CD4-positive, alpha-beta T cell (primary cell): ENCODE data around the gene PNMA8A. TPM values are rescaled to one million over a fixed set of nuclear protein-coding genes. Genes with fewer than 3 reads are reported as not detected.
A peak's percentile ranks its signal among the peaks of the same experiment; 100 is the strongest.

Source experiments
- ATAC-seq: fragments of 200-7000 bp; cut with Tn5 transposase; one replicate; pipeline ENCODE4 v1.10.0; 2022; ENCODE audit warnings: mild to moderate bottlenecking; ENCODE audit not compliant: poor library complexity
- CTCF ChIA-PET: fragments of 350-600 bp; sonication (Branson Sonifier 250); formaldehyde crosslinking; loops from one replicate; lab custom pipeline; 2021; ENCODE audit warnings: antibody characterized with exemption, inconsistent platforms; lab: Charles Lee
- POLR2A ChIA-PET: fragments of 350-600 bp; sonication (Branson Sonifier 250); formaldehyde crosslinking; loops from one replicate; lab custom pipeline; 2021; ENCODE audit warnings: antibody characterized with exemption, inconsistent platforms; lab: Charles Lee
- DNase-seq, 14 experiments: peaks; one replicate each; pipeline ENCODE4 v3.0.0-alpha.2; 2013 to 2020; ENCODE audit warnings: mixed read lengths in 2 of 14
- H3K27ac ChIP-seq, 2 donors: one replicate each; pipeline versions ENCODE4 v1.5.1 to v1.7.0; 2013; ENCODE audit warnings: low read length in 2 of 2, low read depth in 1 of 2, mild to moderate bottlenecking in 1 of 2
- H3K27me3 ChIP-seq, 2 experiments: 1 replicate in 1 of 2; 2 replicates in 1 of 2; pipeline versions ENCODE4 v1.6.1 to v1.7.0; 2013; ENCODE audit warnings: low read length in 2 of 2, control low read depth in 1 of 2, mild to moderate bottlenecking in 1 of 2, moderate library complexity in 1 of 2; ENCODE audit not compliant: insufficient read depth in 2 of 2, control insufficient read depth in 1 of 2
- H3K36me3 ChIP-seq: one replicate; pipeline ENCODE4 v1.6.1; 2013; ENCODE audit warnings: low read length, control low read depth; ENCODE audit not compliant: insufficient read depth
- H3K4me1 ChIP-seq: one replicate; pipeline ENCODE4 v1.6.1; 2013; ENCODE audit warnings: low read length, control low read depth; ENCODE audit not compliant: insufficient read depth
- H3K4me3 ChIP-seq: one replicate; pipeline ENCODE4 v1.5.1; 2013; ENCODE audit warnings: mild to moderate bottlenecking, low read length, moderate library complexity
- H3K9me3 ChIP-seq, 2 experiments: 1 replicate in 1 of 2; 2 replicates in 1 of 2; pipeline versions ENCODE4 v1.6.1 to v1.7.0; 2013; ENCODE audit warnings: low read length in 2 of 2, mild to moderate bottlenecking in 2 of 2, control low read depth in 1 of 2, moderate library complexity in 1 of 2; ENCODE audit not compliant: control insufficient read depth in 1 of 2, insufficient read depth in 1 of 2
- H3K27ac Mint-ChIP-seq: one replicate; pipeline ENCODE4 v1.8.0; 2020; ENCODE audit warnings: mixed read lengths
- H3K27me3 Mint-ChIP-seq: one replicate; pipeline ENCODE4 v1.8.0; 2021; ENCODE audit warnings: mixed read lengths
- H3K36me3 Mint-ChIP-seq: one replicate; pipeline ENCODE4 v1.8.0; 2021; ENCODE audit warnings: low read depth, mixed read lengths
- H3K4me1 Mint-ChIP-seq: one replicate; pipeline ENCODE4 v1.8.0; 2021; ENCODE audit warnings: low read depth, mixed read lengths
- H3K4me3 Mint-ChIP-seq: one replicate; pipeline ENCODE4 v1.8.0; 2020; ENCODE audit warnings: mild to moderate bottlenecking, mixed read lengths
- H3K9me3 Mint-ChIP-seq: one replicate; pipeline ENCODE4 v1.8.0; 2020; ENCODE audit warnings: mixed read lengths
- intact Hi-C, 2 experiments: fragments of 100-400 bp; cut with DNase I in 1 of 2; cut with micrococcal nuclease in 1 of 2; formaldehyde crosslinking; loops; one replicate each; pipeline versions ENCODE4 v1.15.1 to v1.9.0; 2023 to 2025; cut with DNase I, micrococcal nuclease
- total RNA-seq, 174 experiments: library from RNA in 2 of 174; stranded (reverse) in 2 of 174; gene quantifications; one replicate each; pipeline ENCODE4 v1.2.3 and lab custom pipeline; 2021 to 2026
- TF ChIP-seq, protein P1 (sequence below): fragments of 200-600 bp; IDR thresholded peaks from one replicate; pipeline ENCODE4 v1.8.0; 2022; ENCODE audit warnings: antibody characterized with exemption, mild to moderate bottlenecking

Gene PNMA8A
- total RNA-seq, 2 experiments from 2014 or later: not detected

- no peak overlapping the region for H3K4me3 Mint-ChIP-seq
- Histone ChIP-seq H3K27ac (no peak overlapping the region), H3K27me3 (peaks cover 0 to 10% of the 10 kb centered on the region in 2 experiments), H3K9me3 (no peaks in the 10 kb centered on the region), H3K4me1 (peaks cover 22% of the 10 kb centered on the region), H3K4me3 (no peak overlapping the region), H3K36me3 (no peaks in the 10 kb centered on the region)
- ChIA-PET CTCF (interaction anchor here (0.8 to 1.9 kb wide), 3 partner anchors 16 to 111 kb away, joined by 3 to 7 read pairs (median 4); no protein-coding TSS in a partner anchor), POLR2A (no interaction called here)
- no peaks in the 10 kb centered on the region for H3K36me3 Mint-ChIP-seq
- no peak overlapping the region for H3K27ac Mint-ChIP-seq
- no peaks in the 10 kb centered on the region for H3K9me3 Mint-ChIP-seq
- peak; percentile 66 for ATAC-seq
- TF ChIP-seq, protein P1, sequence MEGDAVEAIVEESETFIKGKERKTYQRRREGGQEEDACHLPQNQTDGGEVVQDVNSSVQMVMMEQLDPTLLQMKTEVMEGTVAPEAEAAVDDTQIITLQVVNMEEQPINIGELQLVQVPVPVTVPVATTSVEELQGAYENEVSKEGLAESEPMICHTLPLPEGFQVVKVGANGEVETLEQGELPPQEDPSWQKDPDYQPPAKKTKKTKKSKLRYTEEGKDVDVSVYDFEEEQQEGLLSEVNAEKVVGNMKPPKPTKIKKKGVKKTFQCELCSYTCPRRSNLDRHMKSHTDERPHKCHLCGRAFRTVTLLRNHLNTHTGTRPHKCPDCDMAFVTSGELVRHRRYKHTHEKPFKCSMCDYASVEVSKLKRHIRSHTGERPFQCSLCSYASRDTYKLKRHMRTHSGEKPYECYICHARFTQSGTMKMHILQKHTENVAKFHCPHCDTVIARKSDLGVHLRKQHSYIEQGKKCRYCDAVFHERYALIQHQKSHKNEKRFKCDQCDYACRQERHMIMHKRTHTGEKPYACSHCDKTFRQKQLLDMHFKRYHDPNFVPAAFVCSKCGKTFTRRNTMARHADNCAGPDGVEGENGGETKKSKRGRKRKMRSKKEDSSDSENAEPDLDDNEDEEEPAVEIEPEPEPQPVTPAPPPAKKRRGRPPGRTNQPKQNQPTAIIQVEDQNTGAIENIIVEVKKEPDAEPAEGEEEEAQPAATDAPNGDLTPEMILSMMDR: peak; percentile 64
- H3K27me3 Mint-ChIP-seq: peaks cover 28% of the 10 kb centered on the region
- peak; percentile 60 to 91 (median 80) for DNase-seq
- peaks cover 16% of the 10 kb centered on the region for H3K4me1 Mint-ChIP-seq
- intact Hi-C loops: loop anchor here (2.0 kb wide), 2 partner anchors 111 to 119 kb away; no protein-coding TSS in a partner anchor
Observed at GRCh38 chr19:46513461-46514236, 42.3 kb upstream of the PNMA8A start.

DNA sequence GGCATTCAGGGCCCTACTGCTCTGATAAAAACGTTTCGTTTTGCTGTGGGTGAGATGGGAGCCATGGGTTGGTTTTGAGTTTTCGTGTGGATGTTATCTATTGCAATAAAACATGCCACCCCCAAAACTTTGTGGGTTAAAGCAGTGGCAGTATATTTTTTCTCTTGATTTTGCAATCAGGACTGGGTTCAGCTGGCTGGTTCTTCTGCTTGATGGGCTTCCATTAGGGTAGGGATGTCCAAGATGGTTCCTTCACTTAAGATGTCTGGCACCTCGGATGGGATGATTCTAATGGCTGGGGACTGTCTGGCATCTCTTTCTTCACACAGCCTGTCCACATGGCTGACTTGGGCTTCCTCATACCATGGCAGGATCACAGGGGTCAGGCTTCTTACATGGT is 39.9 kb upstream of the PNMA8A start:
- ATAC-seq (no peak), DNase-seq (no peak)
- Mint-ChIP-seq H3K27ac (no peak overlapping the region), H3K36me3 (no peaks in the 10 kb centered on the region), H3K4me3 (no peak overlapping the region), H3K4me1 (peaks cover 11% of the 10 kb centered on the region), H3K27me3 (peaks cover 39% of the 10 kb centered on the region), H3K9me3 (no peaks in the 10 kb centered on the region)
- H3K27ac ChIP-seq: no peak overlapping the region
- TF ChIP-seq, protein P1: no peak
- POLR2A ChIA-PET: no interaction called here
- peaks cover 16% of the 10 kb centered on the region for H3K4me1 ChIP-seq
- no peak overlapping the region for H3K4me3 ChIP-seq
- peaks cover 0 to 10% of the 10 kb centered on the region in 2 experiments for H3K27me3 ChIP-seq
- no peaks in the 10 kb centered on the region for H3K36me3 ChIP-seq
- CTCF ChIA-PET: interaction anchor here (1.4 kb wide), 1 partner anchor 27 kb away, joined by 3 read pairs; no protein-coding TSS in a partner anchor
- intact Hi-C loops: no loop called here
- H3K9me3 ChIP-seq: no peaks in the 10 kb centered on the region

GRCh38 chr19:46508206-46508605 is 36.8 kb upstream of the PNMA8A start:
- Mint-ChIP-seq H3K27me3 (peaks cover 29% of the 10 kb centered on the region), H3K27ac (no peak overlapping the region), H3K36me3 (no peaks in the 10 kb centered on the region), H3K4me1 (no peaks in the 10 kb centered on the region), H3K4me3 (no peak overlapping the region), H3K9me3 (no peaks in the 10 kb centered on the region)
- H3K9me3 ChIP-seq: no peaks in the 10 kb centered on the region
- TF ChIP-seq, protein P1: no peak
- POLR2A ChIA-PET: interaction anchor here (1.6 kb wide), 1 partner anchor 15 kb away, joined by 4 read pairs; no protein-coding TSS in a partner anchor
- no peak for ATAC-seq
- H3K27ac ChIP-seq: no peak overlapping the region
- H3K4me1 ChIP-seq: peaks cover under 1% of the 10 kb centered on the region
- intact Hi-C loops: no loop called here
- no peak overlapping the region for H3K4me3 ChIP-seq
- DNase-seq: no peak
- H3K36me3 ChIP-seq: no peaks in the 10 kb centered on the region
- H3K27me3 ChIP-seq: peaks cover 0 to under 1% of the 10 kb centered on the region in 2 experiments
- CTCF ChIA-PET: no interaction called here
